Trophoblast cell (in vitro differentiated cells and primary cell): ENCODE results near the gene PRPS2.
A peak's percentile ranks its signal among the peaks of the same experiment; 100 is the strongest.

Experiments
- DNase-seq, 2 donors: peaks; one replicate each; pipeline ENCODE4 v3.0.0-alpha.2; 2016
- H2AFZ ChIP-seq: 2 replicates; pipeline ENCODE4 v1.6.1; 2013; ENCODE audit warnings: low read length, moderate library complexity, mild to moderate bottlenecking; ENCODE audit not compliant: insufficient read depth, poor library complexity
- H2AK5ac ChIP-seq: 2 replicates; pipeline ENCODE4 v1.6.1; 2013; ENCODE audit warnings: mild to moderate bottlenecking, low read length
- H2BK120ac ChIP-seq: 2 replicates; pipeline ENCODE4 v1.6.1; 2013; ENCODE audit warnings: low read length, mild to moderate bottlenecking, moderate library complexity; ENCODE audit not compliant: insufficient read depth, poor library complexity
- H2BK12ac ChIP-seq: 2 replicates; pipeline ENCODE4 v1.6.1; 2013; ENCODE audit warnings: mild to moderate bottlenecking, low read length, moderate library complexity
- H2BK5ac ChIP-seq: 2 replicates; pipeline ENCODE4 v1.6.1; 2013; ENCODE audit warnings: low read length, low read depth, moderate library complexity, mild to moderate bottlenecking; ENCODE audit not compliant: poor library complexity
- H3K14ac ChIP-seq: 2 replicates; pipeline ENCODE4 v1.6.1; 2013; ENCODE audit warnings: mild to moderate bottlenecking, low read length
- H3K18ac ChIP-seq: 2 replicates; pipeline ENCODE4 v1.6.1; 2013; ENCODE audit warnings: mild to moderate bottlenecking, low read length
- H3K23ac ChIP-seq: 2 replicates; pipeline ENCODE4 v1.6.1; 2013; ENCODE audit warnings: low read length
- H3K27ac ChIP-seq: 2 replicates; pipeline ENCODE4 v1.5.1; 2013; ENCODE audit warnings: low read depth, mild to moderate bottlenecking, inconsistent platforms, low read length, moderate library complexity
- H3K27me3 ChIP-seq: 2 replicates; pipeline ENCODE4 v1.6.1; 2013; ENCODE audit warnings: inconsistent platforms, mild to moderate bottlenecking, low read length, moderate library complexity; ENCODE audit not compliant: insufficient read depth
- H3K36me3 ChIP-seq, 2 experiments: 1 replicate in 1 of 2; 2 replicates in 1 of 2; pipeline ENCODE4 v1.6.1; 2013; ENCODE audit warnings: low read length in 2 of 2, mild to moderate bottlenecking in 2 of 2, moderate library complexity in 1 of 2; ENCODE audit not compliant: insufficient read depth in 2 of 2, control insufficient read depth in 1 of 2
- H3K4ac ChIP-seq: 2 replicates; pipeline ENCODE4 v1.6.1; 2013; ENCODE audit warnings: low read depth, mild to moderate bottlenecking, low read length, moderate library complexity
- H3K4me1 ChIP-seq, 2 experiments: 1 replicate in 1 of 2; 2 replicates in 1 of 2; pipeline ENCODE4 v1.6.1; 2013; ENCODE audit warnings: low read length in 2 of 2, mild to moderate bottlenecking in 2 of 2, moderate library complexity in 1 of 2; ENCODE audit not compliant: insufficient read depth in 2 of 2, control insufficient read depth in 1 of 2
- H3K4me2 ChIP-seq: 2 replicates; pipeline ENCODE4 v1.6.1; 2013; ENCODE audit warnings: inconsistent platforms, mild to moderate bottlenecking, low read length, moderate library complexity
- H3K4me3 ChIP-seq: 2 replicates; pipeline ENCODE4 v1.5.1; 2013; ENCODE audit warnings: mild to moderate bottlenecking, low read depth, low read length, inconsistent platforms
- H3K79me1 ChIP-seq: one replicate; pipeline ENCODE4 v1.6.1; 2013; ENCODE audit warnings: low read length
- H3K79me2 ChIP-seq: 2 replicates; pipeline ENCODE4 v1.6.1; 2013; ENCODE audit warnings: low read length, mild to moderate bottlenecking; ENCODE audit not compliant: control insufficient read depth, insufficient read depth, poor library complexity
- H3K9ac ChIP-seq: 2 replicates; pipeline ENCODE4 v1.6.1; 2013; ENCODE audit warnings: mild to moderate bottlenecking, low read length
- H3K9me3 ChIP-seq: 2 replicates; pipeline ENCODE4 v1.6.1; 2013; ENCODE audit warnings: low read depth, mild to moderate bottlenecking, control low read depth, inconsistent platforms, low read length; ENCODE audit not compliant: insufficient read depth
- H4K12ac ChIP-seq: 2 replicates; pipeline ENCODE4 v1.6.1; 2013; ENCODE audit warnings: low read depth, mild to moderate bottlenecking, low read length, moderate library complexity
- H4K8ac ChIP-seq: 2 replicates; pipeline ENCODE4 v1.6.1; 2013; ENCODE audit warnings: low read depth, mild to moderate bottlenecking, low read length, moderate library complexity
- H4K91ac ChIP-seq: one replicate; pipeline ENCODE4 v1.6.1; 2013; ENCODE audit warnings: low read depth, mild to moderate bottlenecking, low read length, moderate library complexity
- WGBS: extraction: QIAGEN DNeasy Blood & Tissue Kit; methylation state at CpG from one replicate; pipeline ENCODE4 v1.1.7; 2013; ENCODE audit warnings: missing lambda C conversion rate; ENCODE audit not compliant: insufficient read length, insufficient coverage; ENCODE audit errors: extremely low coverage; 5-methylcytosine and 5-hydroxymethylcytosine counted together

Gene PRPS2

DNA sequence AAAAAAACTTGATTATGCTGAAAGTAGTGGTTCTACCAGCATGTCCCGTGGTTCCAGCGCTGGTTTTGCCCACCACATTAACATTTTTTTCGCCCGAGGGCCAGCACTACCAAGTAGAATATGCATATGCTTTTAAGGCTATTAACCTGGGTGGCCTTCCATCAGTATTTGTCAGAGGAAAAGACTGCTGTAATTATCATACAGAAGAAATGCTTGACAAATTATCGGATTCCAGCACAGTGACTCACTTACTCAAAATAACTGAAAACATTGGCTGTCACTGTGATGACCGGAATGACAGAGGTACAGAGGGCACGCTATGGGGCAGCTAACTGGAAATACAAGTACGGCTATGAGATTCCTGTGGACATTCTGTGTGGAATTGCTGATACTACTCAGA lies 34.6 kb downstream of the PRPS2 start:
- Histone ChIP-seq H3K4me3 (no peak overlapping the region), H2AFZ (no peak overlapping the region), H3K27ac (peak overlapping the region; percentile 53), H4K91ac (no peak overlapping the region), H3K9me3 (no peaks in the 10 kb centered on the region), H3K4me2 (no peak overlapping the region), H2BK12ac (no peak overlapping the region), H2BK5ac (no peak overlapping the region), H4K8ac (no peak overlapping the region), H3K4me1 (peaks cover 2% of the 10 kb centered on the region in 2 experiments), H3K79me2 (no peaks in the 10 kb centered on the region), H3K36me3 (peaks cover 0 to under 1% of the 10 kb centered on the region in 2 experiments), H3K4ac (no peak overlapping the region), H3K14ac (no peak overlapping the region), H4K12ac (no peak overlapping the region), H3K9ac (no peak overlapping the region), H3K27me3 (no peaks in the 10 kb centered on the region), H3K23ac (no peak overlapping the region), H2AK5ac (no peak overlapping the region), H3K18ac (no peak overlapping the region), H3K79me1 (peaks cover 3% of the 10 kb centered on the region), H2BK120ac (no peak overlapping the region)
- DNase-seq: peak; percentile 72 to 92
- WGBS: no CpG with 5 or more reads among the region's 8 CpGs

DNA sequence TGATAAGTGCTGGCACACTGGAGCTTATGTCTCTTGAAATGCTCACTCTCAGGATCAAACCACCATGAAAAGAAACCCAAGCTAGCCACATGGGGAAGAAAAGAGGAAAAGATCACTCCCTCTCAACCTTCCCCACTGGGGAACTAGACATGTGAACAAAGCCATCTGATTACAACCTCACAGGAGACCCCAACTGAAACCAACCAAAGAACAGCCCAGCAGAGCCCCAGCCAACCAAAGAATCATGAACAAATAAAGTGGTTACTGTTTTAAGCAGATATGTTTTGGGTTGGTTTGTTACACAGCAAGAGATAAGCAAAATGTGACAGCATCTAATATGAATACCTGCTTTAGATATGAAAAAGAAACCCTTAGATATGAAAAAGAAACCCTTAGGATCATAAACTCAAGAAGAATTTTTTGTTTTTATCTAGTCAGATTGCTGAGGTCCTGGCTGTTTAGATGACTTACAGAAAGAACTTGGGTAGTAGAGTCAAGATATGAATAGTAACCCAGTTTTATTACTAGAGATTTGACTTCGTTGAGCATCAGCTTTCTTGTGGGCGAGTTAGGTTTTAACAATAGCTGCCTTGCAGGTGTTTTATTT lies 52.0 kb downstream of the PRPS2 start:
- Histone ChIP-seq H3K23ac (no peak overlapping the region), H3K4me1 (no peaks in the 10 kb centered on the region), H2BK120ac (no peak overlapping the region), H2BK5ac (no peak overlapping the region), H3K27me3 (no peaks in the 10 kb centered on the region), H3K79me1 (no peaks in the 10 kb centered on the region), H3K9ac (no peak overlapping the region), H3K4ac (no peak overlapping the region), H4K12ac (no peak overlapping the region), H3K79me2 (no peaks in the 10 kb centered on the region), H3K18ac (no peak overlapping the region), H3K14ac (no peak overlapping the region), H4K91ac (no peak overlapping the region), H2AK5ac (no peak overlapping the region), H3K9me3 (no peaks in the 10 kb centered on the region), H3K36me3 (no peaks in the 10 kb centered on the region), H3K4me3 (no peak overlapping the region), H4K8ac (no peak overlapping the region), H2BK12ac (no peak overlapping the region), H3K4me2 (no peak overlapping the region), H3K27ac (no peak overlapping the region), H2AFZ (no peak overlapping the region)
- no CpG with 5 or more reads among the region's 2 CpGs for WGBS
- no peak for DNase-seq

DNA sequence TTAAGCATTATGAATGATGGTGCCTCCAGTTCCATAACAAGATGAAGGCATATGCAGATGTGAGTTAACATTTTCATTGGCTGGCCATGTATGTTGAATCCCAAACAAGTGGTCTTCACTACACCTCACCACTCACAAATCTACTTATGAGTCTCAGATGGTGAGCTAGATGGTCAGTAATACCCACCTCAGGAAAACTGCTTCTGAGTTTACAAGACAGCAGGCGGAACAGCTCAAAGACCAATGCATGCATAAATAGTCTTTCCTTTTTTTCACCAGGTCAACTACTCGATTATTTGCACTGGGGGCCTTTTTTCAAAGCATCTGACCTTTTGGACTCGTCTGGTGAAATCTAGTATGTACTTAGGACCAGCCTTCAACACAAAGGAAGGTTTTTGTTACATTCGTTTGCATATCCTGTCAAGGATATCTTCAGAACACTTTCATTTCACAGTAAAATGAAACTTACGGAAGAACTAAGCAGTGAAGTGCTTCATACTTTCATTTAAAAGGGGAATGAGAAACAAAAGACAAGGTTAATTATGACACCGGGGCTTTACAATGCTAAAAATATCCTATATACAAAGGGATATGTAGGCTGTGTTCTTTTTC lies 52.6 kb downstream of the PRPS2 start:
- no peak overlapping the region for H3K4me2 ChIP-seq
- no peak overlapping the region for H3K27ac ChIP-seq
- no CpG with 5 or more reads among the region's 6 CpGs for WGBS

DNA sequence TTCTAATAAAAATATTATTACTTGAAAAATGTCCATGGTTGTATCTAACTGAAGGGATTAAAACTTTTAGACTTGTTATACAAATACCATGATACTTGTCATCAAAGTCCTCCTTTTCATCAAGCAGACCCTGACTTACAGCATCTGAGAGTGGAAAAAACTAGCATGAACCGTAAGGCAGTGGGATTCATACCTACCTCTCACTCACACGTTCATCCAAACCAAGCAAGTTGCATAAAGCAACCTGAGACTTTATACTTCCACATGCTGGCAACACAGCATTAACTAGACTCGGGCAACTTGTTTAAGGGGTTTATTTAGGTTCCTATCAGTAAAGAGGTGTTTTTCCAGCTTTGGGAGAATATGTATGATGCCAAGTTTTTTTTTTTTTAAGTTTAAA lies 53.1 kb downstream of the PRPS2 start:
- no peak overlapping the region for H2BK5ac ChIP-seq
- WGBS: no CpG with 5 or more reads among the region's 3 CpGs

More for the DNA sequence above, 52.6 kb downstream of the PRPS2 start:
- DNase-seq: no peak
- H4K12ac ChIP-seq: no peak overlapping the region
- H3K36me3 ChIP-seq: no peaks in the 10 kb centered on the region
- H3K79me2 ChIP-seq: no peaks in the 10 kb centered on the region
- H3K79me1 ChIP-seq: no peaks in the 10 kb centered on the region
- H3K4me1 ChIP-seq: no peaks in the 10 kb centered on the region
- no peak overlapping the region for H2AFZ ChIP-seq
- no peaks in the 10 kb centered on the region for H3K9me3 ChIP-seq
- no peak overlapping the region for H4K91ac ChIP-seq
- H3K18ac ChIP-seq: no peak overlapping the region
- H3K9ac ChIP-seq: no peak overlapping the region
- no peak overlapping the region for H4K8ac ChIP-seq
- no peak overlapping the region for H2BK12ac ChIP-seq
- H3K4ac ChIP-seq: no peak overlapping the region
- no peaks in the 10 kb centered on the region for H3K27me3 ChIP-seq
- H2BK5ac ChIP-seq: no peak overlapping the region
- no peak overlapping the region for H3K14ac ChIP-seq
- H3K4me3 ChIP-seq: no peak overlapping the region
- no peak overlapping the region for H2AK5ac ChIP-seq
- no peak overlapping the region for H3K23ac ChIP-seq
- H2BK120ac ChIP-seq: no peak overlapping the region

More for the DNA sequence above, 53.1 kb downstream of the PRPS2 start:
- no peaks in the 10 kb centered on the region for H3K9me3 ChIP-seq
- no peak for DNase-seq
- no peaks in the 10 kb centered on the region for H3K79me2 ChIP-seq
- H2BK12ac ChIP-seq: no peak overlapping the region
- no peaks in the 10 kb centered on the region for H3K36me3 ChIP-seq
- H3K9ac ChIP-seq: no peak overlapping the region
- no peak overlapping the region for H3K4ac ChIP-seq
- no peak overlapping the region for H3K27ac ChIP-seq
- no peaks in the 10 kb centered on the region for H3K27me3 ChIP-seq
- no peak overlapping the region for H2AK5ac ChIP-seq
- no peaks in the 10 kb centered on the region for H3K4me1 ChIP-seq
- no peak overlapping the region for H3K23ac ChIP-seq
- no peak overlapping the region for H3K14ac ChIP-seq
- no peak overlapping the region for H4K91ac ChIP-seq
- H2AFZ ChIP-seq: no peak overlapping the region
- H3K18ac ChIP-seq: no peak overlapping the region
- H3K4me2 ChIP-seq: no peak overlapping the region
- H4K12ac ChIP-seq: no peak overlapping the region
- no peaks in the 10 kb centered on the region for H3K79me1 ChIP-seq
- H4K8ac ChIP-seq: no peak overlapping the region
- H2BK120ac ChIP-seq: no peak overlapping the region
- no peak overlapping the region for H3K4me3 ChIP-seq
